Fibroblast of gingiva (primary cell): Measurements from ENCODE around the gene BRS3.

Experiments
- DNase-seq: peaks from one replicate; pipeline ENCODE4 v3.0.0-alpha.2; 2011; ENCODE audit warnings: low read depth

The BRS3 gene

GRCh38 chrX:136495043-136495442 lies 7.3 kb downstream of the BRS3 start:
- DNase-seq: no peak

DNA sequence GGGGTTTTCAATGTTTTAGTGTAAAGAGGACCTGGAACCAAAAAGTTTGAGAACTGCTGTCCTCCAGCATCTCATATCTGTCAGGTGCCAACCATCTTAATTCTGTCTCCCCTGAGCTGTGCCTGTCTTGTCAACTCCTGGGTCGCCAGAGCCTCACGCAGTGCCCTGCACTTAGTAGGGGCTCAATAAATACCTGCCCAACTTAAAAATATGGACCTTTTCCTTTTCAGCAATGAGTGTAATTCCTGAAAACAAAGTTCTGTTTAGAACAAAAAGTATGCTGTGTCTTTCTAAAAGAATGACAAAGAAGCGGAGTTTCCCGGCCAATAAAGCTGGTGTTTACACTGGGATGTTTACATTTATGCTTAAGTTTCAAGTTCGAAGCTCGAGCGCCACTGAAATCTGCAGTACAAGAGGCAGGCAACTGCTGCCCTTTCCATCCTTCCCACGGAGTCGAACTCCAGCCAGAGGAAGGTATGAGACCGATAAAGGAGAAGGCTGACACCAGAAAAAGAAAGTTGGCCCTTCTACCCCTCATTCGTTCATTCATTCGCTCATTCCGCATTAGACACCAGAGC lies 8.5 kb downstream of the BRS3 start:
- no peak for DNase-seq

- DNase-seq: peak; percentile 82
These were observed 9.2 kb downstream of the BRS3 start for GRCh38 chrX:136496764-136497555.

DNA sequence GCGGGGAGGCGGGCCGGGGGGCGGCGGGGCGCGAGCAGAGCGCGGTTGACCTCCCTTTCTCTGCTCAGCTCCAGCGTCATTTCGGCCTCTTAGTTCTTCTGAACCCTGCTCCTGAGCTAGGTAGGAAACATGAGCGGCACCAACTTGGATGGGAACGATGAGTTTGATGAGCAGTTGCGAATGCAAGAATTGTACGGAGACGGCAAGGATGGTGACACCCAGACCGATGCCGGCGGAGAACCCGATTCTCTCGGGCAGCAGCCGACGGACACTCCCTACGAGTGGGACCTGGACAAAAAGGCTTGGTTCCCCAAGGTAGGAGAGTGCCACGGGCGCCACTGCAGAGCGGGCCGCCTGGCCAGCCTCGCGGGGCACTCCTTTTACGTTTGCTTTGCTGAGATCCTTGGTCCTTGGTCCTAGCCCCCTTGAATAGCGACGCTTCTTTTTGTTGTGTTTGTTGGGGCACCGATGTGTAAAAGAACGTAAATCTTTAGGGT lies 9.9 kb downstream of the BRS3 start, which contains the start of gene HTATSF1:
Gene HTATSF1, plus strand, starts transcription at position 37 of the 497 bp plus-strand sequence. Its CDS starts 93 bp downstream, at position 130.
- DNase-seq: no peak

DNA sequence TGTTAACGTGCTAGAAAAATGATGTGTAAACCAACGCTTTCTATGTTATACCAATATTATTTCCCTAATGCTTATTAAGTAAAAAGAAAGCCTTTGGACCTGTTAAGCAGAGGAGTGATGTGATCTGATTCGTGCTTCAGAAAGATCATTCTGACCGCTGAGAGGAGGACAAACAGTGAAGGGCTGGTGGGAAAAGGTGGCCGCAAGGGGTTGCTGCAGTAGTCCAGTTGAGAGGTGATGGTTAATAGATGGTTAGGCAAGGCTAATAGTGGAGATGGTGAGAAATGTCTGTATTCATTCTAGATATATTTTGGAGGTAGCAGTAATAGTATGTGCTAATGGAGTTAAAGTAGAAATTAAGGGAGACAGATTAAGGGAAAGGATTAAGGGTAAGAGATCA lies 31.3 kb downstream of the BRS3 start:
- no peak for DNase-seq

DNA sequence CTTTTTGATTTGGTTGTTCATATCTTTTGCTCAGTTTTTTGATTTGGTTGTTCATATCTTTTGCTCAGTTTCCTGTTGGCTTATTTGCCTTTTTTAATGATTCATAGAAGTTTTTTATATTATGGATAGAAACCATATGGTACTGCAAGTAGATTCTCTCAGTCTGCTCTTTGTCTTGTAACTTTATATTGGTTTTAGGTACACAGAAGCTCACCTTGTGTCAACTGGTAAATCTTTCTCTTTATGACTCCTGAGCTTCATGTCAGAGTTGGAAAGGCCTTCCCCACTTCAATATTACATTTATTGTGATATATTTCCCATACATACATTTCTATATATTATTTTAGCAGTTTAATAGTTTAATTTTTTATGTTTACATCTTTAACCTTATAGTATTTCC lies 36.0 kb downstream of the BRS3 start:
- DNase-seq: no peak

- DNase-seq: peak; percentile 84
These were observed 38.2 kb downstream of the BRS3 start for GRCh38 chrX:136525738-136526606.

GRCh38 chrX:136528645-136529315 lies 41.0 kb downstream of the BRS3 start:
- DNase-seq: no peak

DNA sequence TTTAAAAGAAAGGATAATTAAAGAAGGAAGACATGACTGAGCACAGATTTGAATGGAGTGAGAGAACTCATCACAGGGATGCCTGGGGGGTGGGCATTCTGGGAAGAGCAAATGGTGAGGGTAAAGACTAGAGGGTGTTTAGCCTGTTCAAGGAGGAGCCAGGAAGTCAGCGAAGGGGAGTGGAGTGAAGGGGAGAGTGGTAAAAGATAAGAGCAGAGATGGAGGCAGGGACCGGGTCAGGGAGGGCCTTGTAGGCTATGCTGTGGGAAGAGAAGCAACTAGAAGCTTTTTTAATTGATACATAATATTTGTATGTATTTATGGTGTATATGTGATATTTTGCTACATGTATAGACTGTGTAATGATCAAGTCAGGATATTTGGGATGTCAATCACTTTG lies 42.0 kb downstream of the BRS3 start:
- no peak for DNase-seq

DNA sequence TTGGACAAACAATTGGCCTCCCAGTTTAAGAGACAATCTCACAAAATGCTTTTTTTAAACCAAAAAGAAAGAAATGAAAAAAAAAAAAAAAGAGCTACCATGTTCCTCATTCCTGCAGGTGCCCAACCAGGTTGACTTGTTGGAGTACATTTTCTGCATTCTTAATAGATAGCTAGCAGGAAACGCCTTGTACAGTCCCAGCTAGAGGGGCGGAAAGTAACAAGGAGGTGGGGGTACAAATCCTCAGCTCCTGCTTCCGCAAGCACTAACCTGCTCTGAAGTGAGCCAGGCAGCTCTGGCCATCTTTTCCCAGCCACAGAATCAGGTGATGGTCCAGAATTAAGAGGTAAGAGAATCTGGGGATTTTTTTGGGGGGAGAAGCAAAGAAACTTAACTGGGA lies 44.2 kb downstream of the BRS3 start, which contains the start of gene VGLL1:
Gene VGLL1, plus strand, starts transcription at position 265 of the 400 bp plus-strand sequence. CDS start 3,806 bp downstream, outside the sequence.
- DNase-seq: no peak

GRCh38 chrX:136534131-136534530 lies 46.4 kb downstream of the BRS3 start:
- DNase-seq: no peak

DNA sequence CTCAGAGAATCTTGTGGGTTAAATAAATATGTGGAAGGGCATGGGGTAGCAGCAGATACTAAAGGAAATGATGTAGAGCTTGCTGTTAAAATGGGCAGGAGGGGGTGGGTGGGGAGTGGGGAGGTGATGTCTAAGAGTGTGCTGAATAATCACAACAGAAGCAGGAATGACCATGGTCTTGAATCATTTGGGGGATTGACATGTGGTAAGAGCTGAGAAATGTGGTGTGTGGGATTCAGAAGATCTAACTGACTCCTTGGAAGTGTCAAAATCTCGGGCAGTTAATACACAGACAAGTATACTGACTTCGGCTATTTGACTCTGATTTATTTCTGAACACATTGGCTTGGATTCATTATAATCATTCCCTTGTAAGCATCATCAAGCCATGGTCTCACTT lies 51.1 kb downstream of the BRS3 start:
- no peak for DNase-seq

DNA sequence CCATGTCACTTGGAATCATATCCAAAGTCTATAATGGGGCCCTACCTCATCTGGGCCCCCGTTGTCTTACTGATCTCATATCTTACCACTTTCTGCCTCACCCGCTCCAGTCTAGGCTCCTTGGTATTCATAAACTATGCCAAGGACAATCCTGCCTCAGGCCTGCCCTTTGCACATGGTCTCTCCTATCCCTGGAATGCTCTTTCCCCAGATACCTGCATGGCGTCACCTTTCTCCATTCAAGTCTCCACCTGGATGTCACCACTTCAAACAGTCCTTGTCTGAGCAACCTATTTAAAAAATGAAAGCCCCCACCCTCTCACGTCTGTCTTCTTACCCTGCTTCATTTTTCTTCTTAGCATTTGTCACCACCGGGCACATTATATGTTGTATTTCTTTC lies 52.5 kb downstream of the BRS3 start:
- no peak for DNase-seq

DNA sequence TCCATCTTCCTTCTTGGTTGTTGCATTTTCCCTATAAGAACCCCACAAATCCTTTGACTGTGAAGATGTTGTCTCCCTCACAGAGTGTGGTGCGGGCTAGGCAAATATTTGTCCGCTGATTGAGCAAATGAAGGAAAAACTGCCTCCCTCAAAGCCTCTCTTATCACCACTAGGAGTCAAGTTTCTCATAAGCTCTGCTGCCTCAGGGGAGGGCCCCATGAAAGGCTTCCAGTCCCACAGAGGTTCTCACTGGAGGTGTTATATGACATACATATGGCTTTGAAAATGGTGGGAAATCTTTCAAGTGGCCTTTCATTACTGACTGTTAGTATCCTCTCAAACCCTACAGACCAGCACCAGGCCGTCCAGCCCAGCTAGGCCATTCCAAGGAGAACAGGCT lies 53.5 kb downstream of the BRS3 start:
- no peak for DNase-seq

DNA sequence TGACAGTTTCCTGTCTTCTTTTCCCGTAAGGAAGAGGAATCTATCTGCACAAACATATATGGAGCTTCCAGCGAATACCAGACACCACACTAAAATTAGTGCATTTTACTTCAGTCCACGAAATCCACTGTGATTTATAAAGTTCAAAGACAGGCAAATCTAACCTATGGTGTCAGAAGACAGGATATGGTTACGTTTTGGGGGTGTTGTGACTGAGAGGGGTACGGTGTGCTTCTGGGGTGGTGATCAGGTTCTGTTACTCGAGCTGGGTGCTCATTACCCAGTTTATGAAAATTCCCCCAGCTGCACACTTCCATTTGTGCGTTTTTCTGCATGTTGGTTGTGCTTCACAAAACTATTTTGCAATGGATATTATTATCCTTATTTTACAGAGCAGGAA lies 54.5 kb downstream of the BRS3 start:
- DNase-seq: no peak
